SK-N-SH (cell line): ENCODE data around the gene UGCG. TPM values are rescaled to one million over a fixed set of nuclear protein-coding genes. Genes with fewer than 3 reads are reported as not detected.

Experiments used
- CTCF ChIA-PET: fragments of 300-600, 350-600 bp; formaldehyde crosslinking; extraction: SDS; loops from one replicate; lab custom pipeline; 2021; lab: Yijun Ruan, JAX
- POLR2A ChIA-PET: fragments of 350-600 bp; sonication (Branson Sonifier 250); formaldehyde crosslinking; extraction: SDS; loops from one replicate; lab custom pipeline; 2020; ENCODE audit warnings: antibody characterized with exemption, inconsistent platforms; lab: Yijun Ruan, JAX
- DNase-seq: peaks from one replicate; pipeline ENCODE4 v3.0.0; 2012
- H2AFZ ChIP-seq: fragments of 200-600 bp; sonication (generic); 2 replicates; pipeline ENCODE4 v1.8.1; 2016; ENCODE audit warnings: antibody characterized with exemption, mild to moderate bottlenecking, low read depth
- H3F3A ChIP-seq: fragments of 200-600 bp; sonication (generic); replicated peaks from 2 replicates; pipeline ENCODE3; 2016; ENCODE audit warnings: antibody characterized with exemption, mild to moderate bottlenecking; ENCODE audit not compliant: insufficient read depth
- H3K27ac ChIP-seq, 2 experiments: fragments of 200-500 bp in 1 of 2; fragments of 200-600 bp in 1 of 2; sonication (Bioruptor generic) in 1 of 2; sonication (generic), shearing (Covaris generic) in 1 of 2; 2 replicates each; pipeline versions ENCODE4 v1.5.1 to v1.6.1; 2014 to 2016; ENCODE audit warnings: low read depth in 2 of 2, inconsistent platforms in 1 of 2, low read length in 1 of 2, mild to moderate bottlenecking in 1 of 2, mixed read lengths in 1 of 2
- H3K27me3 ChIP-seq: fragments of 200-600 bp; sonication (generic), shearing (Covaris generic); 2 replicates; pipeline ENCODE4 v1.6.1; 2016; ENCODE audit warnings: mixed run types; ENCODE audit not compliant: insufficient read depth
- H3K36me3 ChIP-seq, 2 experiments: fragments of 200-500 bp in 1 of 2; fragments of 200-600 bp in 1 of 2; sonication (Bioruptor generic) in 1 of 2; sonication (generic) in 1 of 2; replicated peaks in 1 of 2; 2 replicates each; pipeline versions ENCODE3 to v1.5.1; 2014 to 2016; ENCODE audit warnings: low read length in 1 of 2, mild to moderate bottlenecking in 1 of 2; ENCODE audit not compliant: insufficient read depth in 2 of 2, control insufficient read depth in 1 of 2
- H3K4me1 ChIP-seq, 2 experiments: fragments of 200-500 bp in 1 of 2; fragments of 200-600 bp in 1 of 2; sonication (Bioruptor generic) in 1 of 2; sonication (generic), shearing (Covaris generic) in 1 of 2; 2 replicates each; pipeline versions ENCODE4 v1.5.1 to v1.6.1; 2014 to 2016; ENCODE audit warnings: low read depth in 1 of 2, low read length in 1 of 2, mixed run types in 1 of 2; ENCODE audit not compliant: insufficient read depth in 2 of 2, control insufficient read depth in 1 of 2
- H3K4me2 ChIP-seq: fragments of 200-600 bp; sonication (generic), shearing (Covaris generic); 2 replicates; pipeline ENCODE4 v1.6.1; 2017; ENCODE audit warnings: mixed run types
- H3K4me3 ChIP-seq, 2 experiments: fragments of 200-500 bp in 1 of 2; fragments of 200-600 bp in 1 of 2; sonication (Bioruptor generic) in 1 of 2; sonication (generic), shearing (Covaris generic) in 1 of 2; 2 replicates each; pipeline versions ENCODE4 v1.5.1 to v1.8.1; 2014 to 2016; ENCODE audit warnings: low read depth in 2 of 2, inconsistent platforms in 1 of 2, low read length in 1 of 2, mild to moderate bottlenecking in 1 of 2, mixed read lengths in 1 of 2, moderate library complexity in 1 of 2
- H3K79me2 ChIP-seq: fragments of 200-600 bp; sonication (generic); 2 replicates; pipeline ENCODE4 v1.8.1; 2017; ENCODE audit warnings: mild to moderate bottlenecking; ENCODE audit not compliant: insufficient read depth
- H3K9ac ChIP-seq: fragments of 200-600 bp; sonication (generic); 2 replicates; pipeline ENCODE4 v1.6.1; 2017; ENCODE audit warnings: mixed run types
- H3K9me2 ChIP-seq: fragments of 200-600 bp; sonication (generic); 2 replicates; pipeline ENCODE4 v1.6.1; 2017; ENCODE audit warnings: mixed run types
- H3K9me3 ChIP-seq: fragments of 200-600 bp; sonication (generic); 2 replicates; pipeline ENCODE4 v1.6.1; 2017; ENCODE audit warnings: mixed run types, mild to moderate bottlenecking, moderate library complexity
- H4K20me1 ChIP-seq: fragments of 200-600 bp; sonication (generic); 2 replicates; pipeline ENCODE4 v1.6.1; 2017; ENCODE audit warnings: mild to moderate bottlenecking, mixed run types; ENCODE audit not compliant: insufficient read depth
- GABPA ChIP-seq: IDR thresholded peaks from 2 replicates; pipeline ENCODE4 v1.4.0; 2012; ENCODE audit warnings: low read depth, mild to moderate bottlenecking
- GATA2 ChIP-seq: sonication (generic); formaldehyde crosslinking; IDR thresholded peaks from 2 replicates; pipeline ENCODE4 v1.5.0; 2020; ENCODE audit warnings: mild to moderate bottlenecking, missing genetic modification reagents
- MXI1 ChIP-seq: IDR thresholded peaks from 2 replicates; pipeline ENCODE4 v1.6.1; 2012; ENCODE audit warnings: mild to moderate bottlenecking, low read depth, low read length, improper control_type of control experiment
- PBX3 ChIP-seq: IDR thresholded peaks from 2 replicates; pipeline ENCODE4; 2012
- RCOR1 ChIP-seq: fragments of 150-350 bp; IDR thresholded peaks from 2 replicates; pipeline ENCODE4 v1.6.1; 2017; ENCODE audit warnings: antibody characterized with exemption, low read length
- SIN3A ChIP-seq: IDR thresholded peaks from 2 replicates; pipeline ENCODE4 v1.6.1; 2012; ENCODE audit warnings: low read depth, mild to moderate bottlenecking, low read length, moderate library complexity, borderline replicate concordance
- TCF12 ChIP-seq: IDR thresholded peaks from 2 replicates; pipeline ENCODE4 v1.4.0; 2012
- WGBS: methylation state at CpG from one replicate; pipeline ENCODE4 v1.1.6; 2017; ENCODE audit warnings: low lambda C conversion rate; 5-methylcytosine and 5-hydroxymethylcytosine counted together
- polyA plus RNA-seq, 3 experiments: library from polyadenylated mRNA; depleted of rRNA; stranded (reverse); fragments of >200 nt; gene quantifications; 2 replicates each; pipeline ENCODE4 v1.2.3, GENCODE V29; 2012
- TF ChIP-seq, protein P1 (sequence below): fragments of 200-600 bp; sonication (generic); IDR thresholded peaks from 2 replicates; pipeline ENCODE4 v1.6.1; 2017; ENCODE audit warnings: antibody characterized with exemption, mild to moderate bottlenecking, moderate library complexity

UGCG gene
- polyA plus RNA-seq, 1 of the 3 experiments (the other 2 are of a cell fraction) = 20.0 TPM

GRCh38 chr9:111925784-111926183 lies 29.2 kb downstream of the UGCG start (continued):
- TF ChIP-seq, protein P1, sequence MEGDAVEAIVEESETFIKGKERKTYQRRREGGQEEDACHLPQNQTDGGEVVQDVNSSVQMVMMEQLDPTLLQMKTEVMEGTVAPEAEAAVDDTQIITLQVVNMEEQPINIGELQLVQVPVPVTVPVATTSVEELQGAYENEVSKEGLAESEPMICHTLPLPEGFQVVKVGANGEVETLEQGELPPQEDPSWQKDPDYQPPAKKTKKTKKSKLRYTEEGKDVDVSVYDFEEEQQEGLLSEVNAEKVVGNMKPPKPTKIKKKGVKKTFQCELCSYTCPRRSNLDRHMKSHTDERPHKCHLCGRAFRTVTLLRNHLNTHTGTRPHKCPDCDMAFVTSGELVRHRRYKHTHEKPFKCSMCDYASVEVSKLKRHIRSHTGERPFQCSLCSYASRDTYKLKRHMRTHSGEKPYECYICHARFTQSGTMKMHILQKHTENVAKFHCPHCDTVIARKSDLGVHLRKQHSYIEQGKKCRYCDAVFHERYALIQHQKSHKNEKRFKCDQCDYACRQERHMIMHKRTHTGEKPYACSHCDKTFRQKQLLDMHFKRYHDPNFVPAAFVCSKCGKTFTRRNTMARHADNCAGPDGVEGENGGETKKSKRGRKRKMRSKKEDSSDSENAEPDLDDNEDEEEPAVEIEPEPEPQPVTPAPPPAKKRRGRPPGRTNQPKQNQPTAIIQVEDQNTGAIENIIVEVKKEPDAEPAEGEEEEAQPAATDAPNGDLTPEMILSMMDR = no peak
- TF ChIP-seq RCOR1 (no peak), GATA2 (no peak), MXI1 (no peak)

DNA sequence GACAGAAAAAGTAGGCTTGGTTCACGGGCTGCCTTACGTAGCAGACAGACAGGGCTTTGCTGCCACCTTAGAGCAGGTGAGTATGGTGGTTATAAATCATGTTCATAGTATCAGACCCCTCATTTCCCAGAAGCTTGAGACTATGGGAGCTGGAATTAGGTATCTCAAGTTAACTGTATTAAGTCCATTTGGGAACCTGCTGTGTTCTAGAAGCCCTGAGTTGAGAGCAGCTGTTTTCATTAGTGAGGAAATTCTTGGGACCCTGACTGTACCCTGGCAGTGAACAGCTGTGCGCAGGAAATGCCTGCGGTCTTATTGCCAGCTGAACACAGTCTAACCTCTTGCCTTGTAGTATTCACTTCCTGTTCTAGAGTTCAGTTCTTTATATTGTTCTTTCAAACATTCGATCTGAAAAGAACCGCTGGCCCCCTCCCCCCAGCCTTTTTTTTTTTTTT lies 29.8 kb downstream of the UGCG start:
- H3F3A ChIP-seq = peaks cover 19% of the 10 kb centered on the region
- H3K27ac ChIP-seq = no peak overlapping the region
- no peaks in the 10 kb centered on the region for H3K27me3 ChIP-seq
- no peak overlapping the region for H3K4me3 ChIP-seq
- no peak overlapping the region for H3K9ac ChIP-seq
- TF ChIP-seq TCF12 (peak; percentile 19; the same call in 1 of the 2 replicates), GABPA (no peak)
- H3K4me1 ChIP-seq = peaks cover 0 to 40% of the 10 kb centered on the region in 2 experiments; a peak in 2 of 4 replicates
- peaks cover 53 to 65% of the 10 kb centered on the region in 2 experiments for H3K36me3 ChIP-seq
- H3K4me2 ChIP-seq = no peak overlapping the region
- ChIA-PET CTCF (interaction anchor here (1.2 kb wide), 1 partner anchor 12 kb away, joined by 3 read pairs; no protein-coding TSS in a partner anchor), POLR2A (no interaction called here)
- H4K20me1 ChIP-seq = no peaks in the 10 kb centered on the region
- 81% methylated on average over 6 of the region's 6 CpGs for WGBS
- H3K9me2 ChIP-seq = no peaks in the 10 kb centered on the region
- H2AFZ ChIP-seq = no peak overlapping the region
- peaks cover 50% of the 10 kb centered on the region for H3K79me2 ChIP-seq
- H3K9me3 ChIP-seq = no peaks in the 10 kb centered on the region
- DNase-seq = no peak

DNA sequence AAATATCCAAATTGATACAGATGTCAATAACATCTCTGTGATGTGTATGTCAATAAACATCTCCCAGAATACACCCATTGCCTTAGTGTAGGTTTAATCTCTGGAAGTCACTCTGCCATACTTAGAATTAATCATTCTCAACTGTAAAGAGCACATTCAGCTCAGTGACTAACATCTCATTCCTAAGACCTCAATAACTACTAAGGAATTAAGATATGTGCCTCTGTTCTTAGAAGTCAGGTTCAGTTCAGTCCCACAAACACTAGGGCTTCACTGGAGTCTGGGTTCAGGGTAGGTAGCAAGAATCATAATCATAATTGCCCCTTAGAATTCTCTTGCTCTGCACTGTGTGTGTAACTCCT lies 31.7 kb downstream of the UGCG start:
- Histone ChIP-seq H3K79me2 (peaks cover 32% of the 10 kb centered on the region), H3K4me3 (no peak overlapping the region), H3K9me3 (no peaks in the 10 kb centered on the region), H3K4me2 (no peak overlapping the region), H4K20me1 (no peaks in the 10 kb centered on the region), H3K9me2 (no peaks in the 10 kb centered on the region), H3K27me3 (no peaks in the 10 kb centered on the region), H3K4me1 (peaks cover 0 to 30% of the 10 kb centered on the region in 2 experiments; a peak in 2 of 4 replicates), H3K27ac (peak overlapping the region in 1 of 2 experiments; percentile 13; a peak in 1 of 4 replicates), H3K9ac (no peak overlapping the region), H2AFZ (no peak overlapping the region), H3K36me3 (peaks cover 64 to 65% of the 10 kb centered on the region in 2 experiments), H3F3A (peaks cover 11% of the 10 kb centered on the region)
- DNase-seq = no peak
- CTCF ChIA-PET = interaction anchor here (1.3 to 2.1 kb wide), 2 partner anchors 8 to 13 kb away, joined by 3 to 5 read pairs; no protein-coding TSS in a partner anchor
- POLR2A ChIA-PET = no interaction called here
- TF ChIP-seq SIN3A (no peak), PBX3 (peak; percentile 8; the same call in 1 of the 2 replicates)
